Calu3 (cell line): ENCODE results near the gene TSHZ2. TPM values are rescaled to one million over a fixed set of nuclear protein-coding genes. Genes with fewer than 3 reads are reported as not detected.

Experiments used
- BruUV-seq: library from RNA; stranded (reverse); fragments of 400-500 nt; replicated peaks from 2 replicates; lab custom pipeline; 2021; lab: Mats Ljungman, UMichigan
- CTCF ChIA-PET: fragments of 300-600 bp; sonication (Branson Sonifier 250); formaldehyde crosslinking; loops from one replicate; lab custom pipeline; 2022; ENCODE audit warnings: antibody characterized with exemption; lab: Charles Lee
- DNase-seq: peaks from one replicate; pipeline ENCODE4 v3.0.0; 2022
- H3K27ac Mint-ChIP-seq: one replicate; pipeline ENCODE4 v1.8.0; 2022; ENCODE audit warnings: mixed read lengths; ENCODE audit not compliant: unreplicated experiment
- H3K27me3 Mint-ChIP-seq: one replicate; pipeline ENCODE4 v1.8.0; 2022; ENCODE audit warnings: mixed read lengths; ENCODE audit not compliant: unreplicated experiment
- H3K36me3 Mint-ChIP-seq: one replicate; pipeline ENCODE4 v1.8.0; 2022; ENCODE audit warnings: mild to moderate bottlenecking, moderate library complexity, mixed read lengths; ENCODE audit not compliant: insufficient read depth, unreplicated experiment
- H3K4me1 Mint-ChIP-seq: one replicate; pipeline ENCODE4 v1.8.0; 2022; ENCODE audit warnings: mild to moderate bottlenecking, low read depth, mixed read lengths; ENCODE audit not compliant: unreplicated experiment
- H3K4me3 Mint-ChIP-seq: one replicate; pipeline ENCODE4 v1.8.0; 2022; ENCODE audit warnings: mild to moderate bottlenecking, low read depth, moderate library complexity, mixed read lengths; ENCODE audit not compliant: unreplicated experiment
- H3K9me3 Mint-ChIP-seq: one replicate; pipeline ENCODE4 v1.8.0; 2022; ENCODE audit warnings: low read depth, mixed read lengths; ENCODE audit not compliant: unreplicated experiment
- intact Hi-C: fragments of 100-400 bp; cut with micrococcal nuclease; formaldehyde crosslinking; loops from one replicate; pipeline ENCODE4 v1.10.0; 2022; ENCODE audit not compliant: unreplicated experiment
- total RNA-seq: library from RNA; stranded (reverse); gene quantifications from 2 replicates; pipeline ENCODE4 v1.2.3, GENCODE V29; 2022
- TF ChIP-seq, protein P1 (sequence below): fragments of 200-600 bp; IDR thresholded peaks from one replicate; pipeline ENCODE4 v1.8.0; 2022; ENCODE audit warnings: antibody characterized with exemption; ENCODE audit not compliant: unreplicated experiment

Gene TSHZ2
- total RNA-seq, 1 experiment from 2014 or later, result not detected

GRCh38 chr20:52998268-52998667 lies 26.1 kb downstream of the TSHZ2 start:
- H3K4me3 Mint-ChIP-seq, result no peak overlapping the region
- H3K9me3 Mint-ChIP-seq, result no peaks in the 10 kb centered on the region
- intact Hi-C loops, result no loop called here
- H3K36me3 Mint-ChIP-seq, result no peaks in the 10 kb centered on the region
- DNase-seq, result no peak
- BruUV-seq, result no TSS peak
- H3K27ac Mint-ChIP-seq, result no peak overlapping the region
- peaks cover 45% of the 10 kb centered on the region for H3K27me3 Mint-ChIP-seq
- TF ChIP-seq, protein P1, sequence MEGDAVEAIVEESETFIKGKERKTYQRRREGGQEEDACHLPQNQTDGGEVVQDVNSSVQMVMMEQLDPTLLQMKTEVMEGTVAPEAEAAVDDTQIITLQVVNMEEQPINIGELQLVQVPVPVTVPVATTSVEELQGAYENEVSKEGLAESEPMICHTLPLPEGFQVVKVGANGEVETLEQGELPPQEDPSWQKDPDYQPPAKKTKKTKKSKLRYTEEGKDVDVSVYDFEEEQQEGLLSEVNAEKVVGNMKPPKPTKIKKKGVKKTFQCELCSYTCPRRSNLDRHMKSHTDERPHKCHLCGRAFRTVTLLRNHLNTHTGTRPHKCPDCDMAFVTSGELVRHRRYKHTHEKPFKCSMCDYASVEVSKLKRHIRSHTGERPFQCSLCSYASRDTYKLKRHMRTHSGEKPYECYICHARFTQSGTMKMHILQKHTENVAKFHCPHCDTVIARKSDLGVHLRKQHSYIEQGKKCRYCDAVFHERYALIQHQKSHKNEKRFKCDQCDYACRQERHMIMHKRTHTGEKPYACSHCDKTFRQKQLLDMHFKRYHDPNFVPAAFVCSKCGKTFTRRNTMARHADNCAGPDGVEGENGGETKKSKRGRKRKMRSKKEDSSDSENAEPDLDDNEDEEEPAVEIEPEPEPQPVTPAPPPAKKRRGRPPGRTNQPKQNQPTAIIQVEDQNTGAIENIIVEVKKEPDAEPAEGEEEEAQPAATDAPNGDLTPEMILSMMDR, result no peak
- H3K4me1 Mint-ChIP-seq, result peaks cover 13% of the 10 kb centered on the region
- CTCF ChIA-PET, result interaction anchor here (1.0 kb wide), 1 partner anchor 15 kb away, joined by 3 read pairs; no protein-coding TSS in a partner anchor

DNA sequence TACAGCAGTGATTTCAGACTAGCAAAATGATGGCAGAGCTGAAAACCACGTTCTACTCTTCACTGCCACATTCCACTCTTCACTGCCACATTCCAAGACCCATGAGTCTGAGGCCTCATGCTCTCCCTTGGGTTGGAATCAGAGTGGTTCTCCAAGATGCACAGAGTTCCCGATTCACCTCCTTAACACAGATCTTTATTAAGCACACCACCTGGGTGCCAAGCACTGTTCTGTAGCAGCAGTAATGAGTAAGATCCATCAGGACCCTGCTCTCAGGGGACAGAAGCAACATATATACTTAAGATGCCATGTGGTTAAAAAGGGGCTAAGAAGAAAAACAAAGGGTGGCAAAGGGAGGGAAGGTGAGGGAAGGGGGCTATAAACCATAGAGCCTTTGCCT lies 26.9 kb downstream of the TSHZ2 start:
- no peak for DNase-seq
- intact Hi-C loops, result no loop called here
- H3K27ac Mint-ChIP-seq, result no peak overlapping the region
- H3K27me3 Mint-ChIP-seq, result peaks cover 37% of the 10 kb centered on the region
- CTCF ChIA-PET, result no interaction called here
- no peaks in the 10 kb centered on the region for H3K9me3 Mint-ChIP-seq
- H3K4me3 Mint-ChIP-seq, result no peak overlapping the region
- TF ChIP-seq, protein P1, result no peak
- peaks cover 13% of the 10 kb centered on the region for H3K4me1 Mint-ChIP-seq
- no TSS peak for BruUV-seq
- H3K36me3 Mint-ChIP-seq, result no peaks in the 10 kb centered on the region

DNA sequence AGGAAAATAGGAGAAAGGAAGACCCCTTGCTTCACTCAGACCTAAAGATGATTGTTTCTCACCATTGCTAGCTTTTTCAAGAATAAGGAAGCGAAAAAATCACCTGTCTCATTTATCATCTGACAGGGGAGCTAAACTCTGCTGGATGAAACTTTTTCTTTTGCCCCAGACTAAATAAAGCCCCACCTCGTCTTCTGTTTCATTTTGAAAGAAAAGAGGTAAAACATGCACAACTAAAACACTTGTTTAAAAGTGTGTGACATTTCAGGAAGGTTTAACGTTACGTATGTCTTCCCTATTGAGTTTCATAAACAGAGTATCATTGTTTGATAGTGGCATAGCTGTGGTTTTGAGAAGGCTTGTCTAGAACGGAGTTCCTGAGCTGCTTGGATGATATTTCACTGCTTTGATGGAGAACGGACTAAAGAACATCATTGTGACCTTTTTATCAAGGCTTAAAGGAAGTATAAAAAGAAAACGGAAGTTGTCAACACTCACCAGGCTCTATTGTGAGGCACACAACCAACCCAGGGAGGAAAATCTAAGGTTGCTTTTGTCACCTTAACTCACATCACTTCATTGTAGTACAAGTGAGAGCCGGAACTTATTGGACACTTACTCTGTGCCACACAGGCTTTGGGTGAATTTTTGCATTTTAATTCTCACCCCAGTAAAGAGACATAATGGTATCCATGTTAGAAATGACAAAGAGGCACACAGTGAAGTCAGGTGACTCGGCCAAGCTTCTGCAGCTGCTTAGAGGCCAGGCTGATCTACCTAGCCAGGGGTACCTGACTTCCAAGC lies 29.5 kb downstream of the TSHZ2 start:
- TF ChIP-seq, protein P1, result no peak
- intact Hi-C loops, result no loop called here
- Mint-ChIP-seq H3K27ac (no peak overlapping the region), H3K27me3 (peaks cover 29% of the 10 kb centered on the region), H3K4me3 (no peak overlapping the region), H3K36me3 (no peaks in the 10 kb centered on the region), H3K4me1 (peaks cover 13% of the 10 kb centered on the region), H3K9me3 (no peaks in the 10 kb centered on the region)
- no TSS peak for BruUV-seq
- DNase-seq, result no peak
- CTCF ChIA-PET, result no interaction called here

DNA sequence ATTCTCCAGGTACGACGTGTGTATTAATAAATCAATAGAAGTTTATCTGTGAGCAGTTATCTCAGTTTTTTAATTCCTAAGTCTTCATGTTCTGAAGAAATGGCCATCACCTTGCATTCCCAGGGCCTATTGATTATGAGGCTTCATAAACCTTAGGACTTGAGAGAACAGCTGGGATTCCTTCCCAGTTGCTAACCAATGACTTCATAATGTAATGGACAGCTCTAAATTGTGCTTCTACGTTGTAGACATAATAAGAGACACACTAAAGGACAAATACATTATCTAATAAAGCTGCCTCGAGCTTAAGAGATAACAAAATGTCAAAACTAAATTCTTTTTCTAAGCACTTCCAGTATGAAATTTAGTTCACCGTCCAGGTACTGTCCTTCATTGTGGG lies 30.6 kb downstream of the TSHZ2 start:
- intact Hi-C loops, result no loop called here
- DNase-seq, result no peak
- no TSS peak for BruUV-seq
- Mint-ChIP-seq H3K4me3 (no peak overlapping the region), H3K9me3 (peaks cover 4% of the 10 kb centered on the region), H3K4me1 (peaks cover 13% of the 10 kb centered on the region), H3K27me3 (peaks cover 29% of the 10 kb centered on the region), H3K27ac (no peak overlapping the region), H3K36me3 (no peaks in the 10 kb centered on the region)
- TF ChIP-seq, protein P1, result no peak
- CTCF ChIA-PET, result interaction anchor here (0.8 kb wide), 1 partner anchor 111 kb away, joined by 3 read pairs; no protein-coding TSS in a partner anchor
